ENCODE data around the gene COL27A1.
A peak's percentile ranks its signal among the peaks of the same experiment; 100 is the strongest.

The COL27A1 gene

DNA sequence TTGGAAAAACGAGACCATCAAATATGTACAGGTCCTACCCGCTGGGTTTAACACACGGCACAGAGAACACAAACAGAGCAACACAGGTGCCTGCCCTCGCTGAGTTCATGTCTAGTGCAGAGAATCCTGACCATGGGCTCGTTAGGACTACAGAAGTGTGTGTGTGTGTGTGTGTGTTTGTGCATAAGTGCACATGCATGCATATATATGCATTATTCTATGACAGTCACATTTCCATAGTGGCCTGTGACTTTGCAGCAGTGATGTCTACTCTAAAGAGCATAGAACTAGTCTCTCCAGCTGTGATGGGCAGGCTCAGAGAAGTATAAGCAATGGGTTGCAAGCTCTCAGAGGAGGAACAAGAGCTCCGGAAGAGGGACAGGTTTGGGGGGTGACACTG, 202.0 kb downstream of the COL27A1 start:
- TF ChIP-seq Cebpa-rat (IDR thresholded peaks at IDR 0.05): no peak
- no peaks in the 10 kb centered on the region for H3K27me3 ChIP-seq
- no peaks in the 10 kb centered on the region for H3K9me3 ChIP-seq (replicated peaks in 1 of 11)
- no peak overlapping the region for H3K4me3 ChIP-seq
- H3K9ac ChIP-seq: peak overlapping the region in 6 of 11 experiments; percentile 21 to 50 (median 44); a peak in 4 of 22 replicates
- peaks cover 8 to 73% (median 45%) of the 10 kb centered on the region in 10 experiments for H3K4me1 ChIP-seq
- peak overlapping the region in 8 of 11 experiments; percentile 9 to 61 (median 49); a peak in 10 of 22 replicates for H3K27ac ChIP-seq
- no peak overlapping the region for H3K4me2 ChIP-seq
- peaks cover 98 to 100% (median 99%) of the 10 kb centered on the region in 11 experiments for H3K36me3 ChIP-seq
- H4K20me1 ChIP-seq: peaks cover 0 to 36% (median 12%) of the 10 kb centered on the region in 11 experiments; a peak in 8 of 22 replicates

DNA sequence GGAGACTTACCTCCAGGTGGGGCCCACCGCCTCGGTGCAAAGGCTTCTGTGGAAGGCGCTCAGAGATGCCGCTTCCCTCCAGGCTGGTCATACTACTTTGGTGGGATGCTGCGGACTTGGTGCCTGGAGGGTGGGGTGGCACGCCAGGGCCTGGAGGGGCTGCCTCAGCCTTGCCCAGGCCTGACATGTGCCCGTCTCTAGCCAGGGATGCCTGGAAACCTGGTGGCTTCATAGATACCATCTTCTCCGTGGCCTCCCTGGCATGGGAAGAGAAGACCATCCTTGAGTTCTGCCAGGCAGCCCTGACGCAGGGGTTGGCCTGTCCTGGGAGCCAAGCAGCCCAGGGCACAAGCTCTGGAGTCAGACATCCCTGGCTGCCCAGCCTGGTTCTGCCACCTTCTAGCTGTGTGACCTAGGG, 202.6 kb downstream of the COL27A1 start:
- Histone ChIP-seq H3K4me1 (peaks cover 14 to 73% (median 45%) of the 10 kb centered on the region in 10 experiments), H3K4me3 (no peak overlapping the region), H3K27me3 (no peaks in the 10 kb centered on the region), H3K9me3 (replicated peaks in 1 of 11) (no peaks in the 10 kb centered on the region), H4K20me1 (peaks cover 0 to 36% (median 12%) of the 10 kb centered on the region in 11 experiments; a peak in 8 of 22 replicates), H3K27ac (peak overlapping the region in 9 of 11 experiments; percentile 3 to 53 (median 28); a peak in 9 of 22 replicates), H3K36me3 (peaks cover 98 to 100% (median 99%) of the 10 kb centered on the region in 11 experiments), H3K4me2 (peak overlapping the region in 1 of 11 experiments; percentile 38; a peak in 2 of 22 replicates), H3K9ac (peak overlapping the region in 6 of 11 experiments; percentile 4 to 40 (median 14); a peak in 5 of 22 replicates)
- no peak for TF ChIP-seq Cebpa-rat (IDR thresholded peaks at IDR 0.05)

- H4K20me1 ChIP-seq: peaks cover 0 to 36% (median 12%) of the 10 kb centered on the region in 11 experiments; a peak in 8 of 22 replicates
- peak overlapping the region in 8 of 11 experiments; percentile 22 to 100 (median 99); a peak in 11 of 22 replicates for H3K27ac ChIP-seq
- peaks cover 94 to 100% (median 96%) of the 10 kb centered on the region in 11 experiments for H3K36me3 ChIP-seq
- peak overlapping the region in 1 of 11 experiments; percentile 23; a peak in 1 of 22 replicates for H3K9ac ChIP-seq
- no peak for TF ChIP-seq Cebpa-rat (IDR thresholded peaks at IDR 0.05)
- H3K9me3 ChIP-seq (replicated peaks in 1 of 11): peaks cover 0 to 1% (median 0%) of the 10 kb centered on the region in 11 experiments; a peak in 8 of 22 replicates
- no peak overlapping the region for H3K4me3 ChIP-seq
- H3K4me1 ChIP-seq: peaks cover 33 to 77% (median 55%) of the 10 kb centered on the region in 10 experiments
- no peak overlapping the region for H3K4me2 ChIP-seq
- no peaks in the 10 kb centered on the region for H3K27me3 ChIP-seq
Observed at GRCh38 chr9:114359801-114360200, 204.5 kb downstream of the COL27A1 start.

- peak overlapping the region in 9 of 11 experiments; percentile 98 to 100 (median 99); a peak in 19 of 22 replicates for H3K27ac ChIP-seq
- peaks cover 0 to 6% (median 0%) of the 10 kb centered on the region in 11 experiments; a peak in 9 of 22 replicates for H3K9me3 ChIP-seq (replicated peaks in 1 of 11)
- H3K4me2 ChIP-seq: peak overlapping the region in 10 of 11 experiments; percentile 73 to 98 (median 92); a peak in 14 of 22 replicates
- H3K4me3 ChIP-seq: no peak overlapping the region
- peaks cover 84 to 97% (median 90%) of the 10 kb centered on the region in 11 experiments for H3K36me3 ChIP-seq
- H4K20me1 ChIP-seq: peaks cover 0 to 27% (median 12%) of the 10 kb centered on the region in 11 experiments; a peak in 7 of 22 replicates
- H3K9ac ChIP-seq: peak overlapping the region in 5 of 11 experiments; percentile 80 to 92 (median 83); a peak in 8 of 22 replicates
- H3K4me1 ChIP-seq: peaks cover 50 to 93% (median 72%) of the 10 kb centered on the region in 10 experiments
- no peaks in the 10 kb centered on the region for H3K27me3 ChIP-seq
- TF ChIP-seq Cebpa-rat (IDR thresholded peaks at IDR 0.05): no peak
Observed at GRCh38 chr9:114361542-114361941, 206.2 kb downstream of the COL27A1 start.

Measured in BLaER1 treated with 17β-estradiol and CSF1 and Interleukin-3, amounts not matched to agents 10 nM and 100 nM (cell line).